ENCODE results near the gene FBL.
A peak's percentile ranks its signal among the peaks of the same experiment; 100 is the strongest.

FBL gene

GRCh38 chr19:39852882-39853281 is 6.7 kb upstream of the FBL start:
- H3K36me3 ChIP-seq: no peaks in the 10 kb centered on the region

GRCh38 chr19:39850892-39851291 is 4.7 kb upstream of the FBL start:
- peaks cover 13% of the 10 kb centered on the region in 2 experiments for H3K4me1 ChIP-seq (ENCODE audit: control insufficient read depth in 1 of 2, insufficient read depth in 1 of 2, low read depth in 1 of 2, low read length in 1 of 2)
- H3K4me3 ChIP-seq (ENCODE audit: low read depth in 1 of 2, low read length in 1 of 2): no peak overlapping the region
- H3K27me3 ChIP-seq: peaks cover 14% of the 10 kb centered on the region
- TF ChIP-seq CTCF (IDR thresholded peaks at IDR 0.05): no peak
- no peaks in the 10 kb centered on the region for H3K9me3 ChIP-seq
- H3K36me3 ChIP-seq: no peaks in the 10 kb centered on the region
- no peak overlapping the region for H3K27ac ChIP-seq

More at GRCh38 chr19:39852882-39853281, 6.7 kb upstream of the FBL start:
- no peak for TF ChIP-seq CTCF (IDR thresholded peaks at IDR 0.05)
- H3K9me3 ChIP-seq: no peaks in the 10 kb centered on the region
- no peaks in the 10 kb centered on the region for H3K4me1 ChIP-seq (ENCODE audit: control insufficient read depth in 1 of 2, insufficient read depth in 1 of 2, low read depth in 1 of 2, low read length in 1 of 2)
- no peak overlapping the region for H3K4me3 ChIP-seq (ENCODE audit: low read depth in 1 of 2, low read length in 1 of 2)
- peaks cover 32% of the 10 kb centered on the region for H3K27me3 ChIP-seq
- H3K27ac ChIP-seq: no peak overlapping the region

GRCh38 chr19:39848392-39848791 is 2.2 kb upstream of the FBL start:
- TF ChIP-seq CTCF (IDR thresholded peaks at IDR 0.05): no peak
- Histone ChIP-seq H3K4me3 (ENCODE audit: low read depth in 1 of 2, low read length in 1 of 2) (no peak overlapping the region), H3K27ac (no peak overlapping the region), H3K9me3 (no peaks in the 10 kb centered on the region), H3K4me1 (ENCODE audit: control insufficient read depth in 1 of 2, insufficient read depth in 1 of 2, low read depth in 1 of 2, low read length in 1 of 2) (peaks cover 22 to 24% of the 10 kb centered on the region in 2 experiments), H3K27me3 (peaks cover 9% of the 10 kb centered on the region), H3K36me3 (no peaks in the 10 kb centered on the region)

- H3K27ac ChIP-seq: no peak overlapping the region
- H3K36me3 ChIP-seq: no peaks in the 10 kb centered on the region
- H3K9me3 ChIP-seq: no peaks in the 10 kb centered on the region
- TF ChIP-seq CTCF (IDR thresholded peaks at IDR 0.05): no peak
- H3K4me3 ChIP-seq (ENCODE audit: low read depth in 1 of 2, low read length in 1 of 2): no peak overlapping the region
- H3K4me1 ChIP-seq (ENCODE audit: control insufficient read depth in 1 of 2, insufficient read depth in 1 of 2, low read depth in 1 of 2, low read length in 1 of 2): peaks cover 22 to 24% of the 10 kb centered on the region in 2 experiments
- H3K27me3 ChIP-seq: peaks cover 9% of the 10 kb centered on the region
Measured at GRCh38 chr19:39847525-39847924, 1.3 kb upstream of the FBL start.

GRCh38 chr19:39846678-39847486 is 703 bp upstream of the FBL start:
- Histone ChIP-seq H3K27me3 (peaks cover 9% of the 10 kb centered on the region), H3K4me3 (ENCODE audit: low read depth in 1 of 2, low read length in 1 of 2) (peak overlapping the region; percentile 69 to 84), H3K36me3 (no peaks in the 10 kb centered on the region), H3K27ac (peak overlapping the region; percentile 78), H3K4me1 (ENCODE audit: control insufficient read depth in 1 of 2, insufficient read depth in 1 of 2, low read depth in 1 of 2, low read length in 1 of 2) (peaks cover 22 to 24% of the 10 kb centered on the region in 2 experiments), H3K9me3 (no peaks in the 10 kb centered on the region)
- TF ChIP-seq CTCF (IDR thresholded peaks at IDR 0.05): no peak

All from neutrophil (primary cell).